NCI-H2029 (cell line): ENCODE results near the gene SCG5.

Experiments used
- DNase-seq: peaks from one replicate; lab custom pipeline; 2025; lab: John Stamatoyannopoulos, UW

The SCG5 gene

DNA sequence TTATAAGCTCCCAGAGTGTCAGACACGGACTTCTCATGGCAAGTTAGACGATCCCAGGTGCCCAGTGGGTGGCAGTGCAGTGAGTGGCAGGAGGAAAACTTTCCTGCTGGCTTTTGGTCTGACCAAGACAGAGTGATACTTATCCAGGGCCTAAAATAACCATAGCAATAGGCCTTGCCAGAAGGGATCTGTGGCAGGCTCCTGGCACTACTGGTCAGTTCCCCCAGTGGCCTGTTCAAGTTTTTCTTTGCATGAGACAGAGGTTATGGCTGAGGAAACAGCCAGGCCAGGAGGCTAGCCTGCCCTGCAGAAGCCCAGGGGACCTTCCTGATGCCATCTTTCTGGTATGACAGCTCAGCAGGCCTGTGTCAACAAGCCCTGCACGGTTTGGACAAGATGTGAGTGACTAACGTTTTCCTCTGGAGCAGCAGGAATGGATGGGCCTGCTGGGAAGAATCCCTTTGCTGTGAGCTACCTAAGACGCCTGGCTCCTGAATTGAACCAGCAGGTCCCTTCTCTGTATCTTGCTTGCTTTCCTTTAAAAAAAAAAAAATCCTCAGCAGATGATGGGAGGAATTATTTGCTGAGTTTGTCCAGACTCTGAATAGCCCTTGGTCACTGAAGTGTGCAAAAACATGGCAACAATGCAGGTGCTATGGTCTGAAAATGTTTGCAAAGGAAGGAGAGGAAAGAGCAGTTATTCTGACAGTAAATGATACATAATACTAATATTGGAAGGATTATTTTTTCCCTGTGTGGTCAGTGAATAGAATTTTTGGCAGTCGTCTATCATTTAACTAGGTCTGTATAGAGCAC lies 18.0 kb downstream of the SCG5 start:
- DNase-seq, result no peak

DNA sequence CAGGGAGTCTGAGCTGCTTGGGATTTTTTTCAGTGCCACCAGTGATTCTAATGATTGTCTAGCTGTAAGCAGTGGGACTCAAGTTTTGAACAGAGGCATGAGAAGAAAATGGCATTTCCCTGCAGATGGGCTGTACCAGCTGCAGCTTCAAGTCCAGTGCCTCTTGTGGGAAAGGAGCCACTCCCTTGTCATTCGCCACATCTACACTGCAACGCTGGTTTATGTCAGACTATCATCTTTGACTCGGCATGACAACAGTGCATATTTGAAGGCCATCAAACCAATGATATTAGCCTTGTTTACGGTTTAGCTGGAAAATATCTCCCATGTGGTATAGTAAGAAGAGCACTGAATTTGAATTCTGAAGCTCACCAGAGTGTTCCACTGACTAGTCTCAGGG lies 22.2 kb downstream of the SCG5 start:
- DNase-seq, result no peak

DNA sequence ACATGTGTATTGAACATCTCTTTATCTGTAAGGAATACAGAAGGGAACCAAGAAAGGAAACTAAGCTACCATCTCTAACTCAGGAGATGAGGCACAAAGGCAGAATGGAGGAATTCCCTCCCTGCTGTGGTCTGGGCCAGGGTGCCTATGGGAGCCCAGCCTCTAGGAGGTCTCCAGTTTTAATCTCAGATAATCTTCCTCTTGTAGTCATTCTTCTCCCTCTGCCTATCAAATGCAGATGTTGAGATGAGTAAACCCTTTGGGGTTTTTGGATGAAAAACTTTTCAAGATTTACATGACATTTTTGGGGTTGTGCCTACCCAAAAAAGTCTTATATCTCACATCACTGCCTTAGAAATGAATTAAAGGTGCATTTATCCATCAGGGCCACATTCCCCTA lies 23.3 kb downstream of the SCG5 start:
- DNase-seq, result no peak

DNA sequence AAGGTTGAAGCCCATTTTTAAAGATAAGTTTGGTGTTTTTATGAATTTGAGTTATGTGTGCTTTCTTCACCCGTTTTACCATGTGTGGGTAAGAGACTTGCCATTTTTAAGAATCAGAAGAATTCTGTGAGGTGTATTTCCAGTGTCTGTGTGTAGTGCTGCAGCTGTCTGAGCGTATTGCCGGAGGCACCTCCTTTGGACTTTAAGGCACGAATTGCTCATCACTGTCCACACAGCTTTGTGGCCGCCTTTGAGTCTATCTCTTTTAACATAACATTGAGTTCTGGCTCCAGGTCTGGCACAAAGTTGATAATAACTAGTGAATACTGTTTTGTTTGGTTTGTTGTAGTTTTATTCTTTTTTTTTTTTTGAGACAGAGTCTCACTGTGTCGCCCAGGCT lies 25.8 kb downstream of the SCG5 start:
- DNase-seq, result no peak

DNA sequence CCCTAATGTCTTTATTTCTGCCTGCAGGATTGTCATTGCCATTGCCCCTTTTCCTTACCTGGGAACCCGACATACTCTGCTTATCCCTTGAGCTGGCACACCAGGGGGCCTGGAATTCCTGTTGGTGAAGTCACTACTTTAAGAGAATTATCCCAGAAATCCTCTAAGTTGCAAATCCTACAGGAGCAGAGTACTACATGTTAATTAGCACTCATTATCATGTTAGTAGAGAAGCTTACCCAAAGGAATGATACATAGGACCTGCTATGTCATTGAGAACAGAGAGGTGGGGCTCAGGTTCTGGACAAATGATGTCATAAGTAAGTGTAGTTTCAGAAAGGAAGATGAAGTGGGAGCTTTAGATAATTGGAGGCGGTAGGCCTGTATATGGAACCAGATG lies 27.4 kb downstream of the SCG5 start:
- DNase-seq, result no peak

DNA sequence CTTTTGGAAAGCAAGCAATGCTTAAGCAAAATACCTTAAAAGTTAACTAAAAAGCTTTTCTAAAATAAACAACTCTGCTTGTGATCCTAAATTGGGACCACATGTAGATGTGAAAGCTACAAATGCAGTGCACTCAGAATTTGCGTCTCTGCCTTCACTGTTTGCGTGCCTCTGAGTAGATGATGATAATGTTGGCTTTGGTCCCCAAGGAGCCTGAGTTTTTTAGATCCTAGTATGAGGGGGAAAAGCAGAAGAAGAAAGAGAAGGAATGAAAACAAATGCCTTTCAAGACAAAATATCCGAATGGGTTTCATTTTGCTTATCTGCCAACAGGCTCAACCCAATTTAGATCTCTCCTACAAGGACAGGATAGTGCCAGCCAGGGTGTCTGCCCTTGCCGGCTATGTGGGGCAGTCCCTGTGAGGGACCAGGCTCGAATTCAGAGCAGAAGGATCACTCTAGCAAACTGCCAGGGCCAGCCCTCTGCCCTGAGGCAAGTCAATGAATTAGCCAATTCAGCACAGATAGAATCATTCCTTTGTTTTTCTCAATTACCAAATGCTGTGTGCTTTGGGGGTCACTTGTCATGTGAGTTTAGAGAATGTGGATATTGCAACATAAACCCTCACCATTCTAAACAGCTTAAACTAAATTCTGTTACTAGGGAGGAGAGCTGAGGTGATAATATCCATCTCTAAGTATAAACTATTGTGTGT lies 28.5 kb downstream of the SCG5 start:
- no peak for DNase-seq

DNA sequence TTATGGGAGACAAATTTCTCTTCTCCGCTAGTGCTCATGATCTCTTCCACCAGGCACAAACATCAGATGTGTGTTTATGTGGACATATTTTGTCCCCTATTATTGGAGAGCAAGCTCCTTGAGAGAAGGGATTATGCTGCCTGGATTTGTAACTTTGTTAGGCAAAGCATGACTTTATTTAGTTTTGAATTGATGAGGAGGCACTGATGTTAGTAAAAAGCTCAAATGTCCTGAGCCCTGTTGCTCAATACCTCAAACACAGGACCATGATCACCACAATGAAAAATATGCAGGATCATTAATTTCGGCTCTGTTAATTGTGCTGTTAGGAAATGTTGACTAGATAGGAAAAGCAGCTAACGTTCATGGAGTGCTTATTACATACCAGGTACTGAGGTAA lies 29.1 kb downstream of the SCG5 start:
- DNase-seq, result no peak

DNA sequence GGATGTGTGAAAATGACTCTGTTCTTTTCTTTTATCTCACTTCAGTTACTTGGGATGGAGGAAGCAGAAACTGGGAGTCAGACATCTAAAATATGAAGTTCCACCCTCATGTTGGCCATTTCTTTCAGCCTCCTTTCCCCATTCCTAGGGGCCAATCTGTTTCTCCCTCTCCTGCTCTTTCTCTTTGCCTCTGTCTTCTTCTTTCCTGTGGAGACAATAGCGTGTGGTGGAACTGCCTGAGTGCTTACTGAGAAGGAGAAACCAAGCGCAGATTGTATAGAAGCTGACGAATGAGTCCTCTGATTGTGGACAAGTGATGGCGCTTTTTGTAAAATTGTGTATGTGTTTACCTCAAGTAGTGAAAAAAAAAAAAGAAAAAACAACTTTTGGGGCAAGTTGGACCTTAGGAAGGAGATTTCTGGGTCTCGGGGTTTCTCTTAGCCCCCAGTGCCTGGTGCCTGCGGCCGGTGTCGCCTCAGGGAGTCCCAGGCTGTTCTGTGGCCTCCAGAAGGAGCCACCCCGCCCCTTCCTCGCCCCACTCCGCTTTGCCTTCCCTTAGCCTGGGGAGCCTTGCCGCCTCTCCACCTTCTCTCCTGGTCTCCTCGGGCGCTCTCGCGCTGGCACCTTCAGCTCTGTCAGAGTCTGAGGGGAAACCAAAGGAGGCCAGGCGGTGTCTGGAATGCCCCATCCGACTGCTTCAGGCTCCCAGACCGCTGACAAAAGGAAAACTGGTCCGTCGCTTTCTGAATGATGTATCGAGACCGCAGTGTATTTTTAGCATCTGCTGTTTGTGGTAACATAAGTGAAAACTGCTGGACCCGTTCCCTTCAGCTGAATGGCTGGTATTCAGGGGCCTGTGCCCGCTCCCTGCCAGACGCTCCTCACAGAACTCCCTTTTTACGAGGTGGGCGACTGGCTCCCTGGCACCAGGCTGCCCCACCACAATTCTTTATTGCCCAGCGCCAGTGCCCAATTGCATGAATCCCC lies 30.1 kb downstream of the SCG5 start:
- DNase-seq, result no peak

DNA sequence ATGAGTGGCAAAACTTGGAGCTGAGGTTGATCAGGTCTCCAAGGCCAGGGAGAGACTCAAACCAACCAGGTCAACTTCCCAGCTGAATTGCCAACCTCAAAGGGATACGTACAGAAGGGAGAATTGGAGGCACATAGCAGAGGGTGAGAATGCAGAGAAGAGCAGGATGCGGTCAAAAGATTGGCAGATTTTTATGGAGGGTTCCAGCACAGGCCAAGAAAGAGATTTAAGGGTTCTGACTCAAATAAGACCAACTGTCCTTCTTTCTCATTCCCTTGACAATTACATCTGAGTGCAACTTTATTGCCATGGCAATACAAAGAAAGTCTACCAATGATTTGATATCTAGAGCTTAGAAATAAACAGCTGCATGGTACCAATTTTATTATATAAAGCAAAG lies 33.2 kb downstream of the SCG5 start:
- no peak for DNase-seq

DNA sequence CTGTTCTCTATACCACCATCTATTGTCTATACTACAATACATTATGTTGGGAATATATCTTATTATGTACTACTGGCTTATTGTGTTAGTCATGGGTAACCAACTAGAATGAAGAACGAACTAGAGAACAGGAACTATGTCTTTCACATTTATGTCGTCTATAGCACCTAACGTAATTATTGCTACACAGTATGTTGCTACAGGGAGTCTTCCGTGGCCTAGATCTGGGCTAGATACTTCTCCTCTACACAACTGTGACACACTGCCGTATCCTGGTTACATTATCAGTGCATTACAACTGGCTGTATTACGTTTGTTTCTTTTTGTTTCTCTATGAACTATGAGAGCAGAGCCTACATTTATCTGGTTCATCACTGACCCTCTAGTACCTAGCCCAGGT lies 34.0 kb downstream of the SCG5 start:
- DNase-seq, result no peak

DNA sequence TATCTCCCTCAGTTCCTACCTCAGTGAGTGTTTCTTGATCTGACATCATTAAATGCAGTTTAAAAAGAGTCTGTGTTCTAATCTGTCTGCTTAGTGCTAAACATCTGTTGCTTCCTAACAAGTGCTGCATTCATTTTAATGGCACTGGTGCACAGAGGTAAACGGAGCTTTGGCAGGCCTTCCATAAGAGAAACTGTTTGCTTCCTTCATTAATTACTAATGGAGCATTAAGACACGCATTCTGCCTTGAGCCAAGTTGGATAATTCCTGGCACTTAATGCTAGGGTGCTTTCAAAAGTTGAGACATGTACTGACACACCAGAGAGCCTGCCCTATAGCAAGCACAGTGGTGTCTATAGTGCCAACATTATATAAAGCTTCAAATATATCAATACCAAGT lies 34.7 kb downstream of the SCG5 start:
- DNase-seq, result no peak

DNA sequence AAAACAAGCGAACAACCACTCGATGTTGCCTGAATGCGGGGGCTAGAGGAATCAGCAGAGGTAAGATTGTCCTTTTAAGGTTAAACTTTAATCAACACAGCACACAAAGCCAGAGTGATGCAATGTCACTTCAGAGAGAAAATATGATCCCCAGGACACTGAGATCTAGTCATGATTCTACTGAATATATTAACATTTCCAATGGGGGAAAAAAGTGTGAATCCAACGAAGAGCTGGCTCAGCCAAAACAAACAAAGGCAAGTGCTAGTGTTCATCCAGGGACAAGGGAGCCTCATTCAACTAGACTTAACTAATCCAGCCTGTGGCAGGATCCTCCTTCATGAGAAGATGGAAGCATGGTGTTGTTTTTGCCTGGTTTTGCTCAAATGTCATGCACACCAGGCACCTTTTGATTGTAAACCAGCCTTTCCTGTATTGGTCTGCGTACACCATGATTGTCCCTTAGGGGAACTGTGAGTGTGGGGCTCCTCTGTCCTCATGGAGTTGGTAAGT lies 35.8 kb downstream of the SCG5 start:
- peak; percentile 76 for DNase-seq

DNA sequence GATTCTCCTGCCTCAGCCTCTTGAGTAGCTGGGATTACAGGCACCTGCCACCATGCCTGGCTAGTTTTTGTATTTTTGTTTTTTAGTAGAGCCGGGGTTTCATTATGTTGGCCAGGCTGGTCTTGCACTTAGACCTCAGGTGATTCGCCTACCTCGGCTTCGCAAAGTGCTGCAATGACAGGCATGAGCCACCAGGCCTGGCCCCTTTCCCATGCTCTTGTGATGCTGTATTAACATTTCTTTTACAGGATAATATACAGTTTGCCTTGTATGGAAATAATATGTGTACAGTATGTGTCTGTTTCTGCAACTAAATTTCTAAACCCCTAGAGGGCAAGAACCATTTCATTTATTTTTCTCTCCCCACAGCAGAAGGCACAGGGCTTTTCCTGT lies 37.8 kb downstream of the SCG5 start:
- no peak for DNase-seq

DNA sequence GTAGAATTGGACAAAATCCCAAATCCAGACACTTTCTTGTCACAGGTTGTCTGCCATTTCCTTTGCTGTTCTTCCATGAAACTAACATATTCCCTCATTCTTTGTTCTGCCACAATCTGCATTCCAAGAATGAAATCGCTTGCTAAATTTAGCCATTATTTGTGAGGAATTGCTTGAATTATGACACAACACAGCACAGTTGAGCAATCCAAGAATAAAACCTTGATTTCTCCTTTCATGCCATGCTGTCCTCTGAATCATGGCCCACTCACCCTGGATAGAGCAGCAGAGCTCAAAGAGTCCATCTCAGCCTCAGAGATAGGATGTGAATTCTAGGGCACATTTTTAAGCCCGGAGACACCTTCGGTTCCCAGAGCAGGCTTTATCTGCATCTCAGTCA lies 41.1 kb downstream of the SCG5 start:
- DNase-seq, result no peak

DNA sequence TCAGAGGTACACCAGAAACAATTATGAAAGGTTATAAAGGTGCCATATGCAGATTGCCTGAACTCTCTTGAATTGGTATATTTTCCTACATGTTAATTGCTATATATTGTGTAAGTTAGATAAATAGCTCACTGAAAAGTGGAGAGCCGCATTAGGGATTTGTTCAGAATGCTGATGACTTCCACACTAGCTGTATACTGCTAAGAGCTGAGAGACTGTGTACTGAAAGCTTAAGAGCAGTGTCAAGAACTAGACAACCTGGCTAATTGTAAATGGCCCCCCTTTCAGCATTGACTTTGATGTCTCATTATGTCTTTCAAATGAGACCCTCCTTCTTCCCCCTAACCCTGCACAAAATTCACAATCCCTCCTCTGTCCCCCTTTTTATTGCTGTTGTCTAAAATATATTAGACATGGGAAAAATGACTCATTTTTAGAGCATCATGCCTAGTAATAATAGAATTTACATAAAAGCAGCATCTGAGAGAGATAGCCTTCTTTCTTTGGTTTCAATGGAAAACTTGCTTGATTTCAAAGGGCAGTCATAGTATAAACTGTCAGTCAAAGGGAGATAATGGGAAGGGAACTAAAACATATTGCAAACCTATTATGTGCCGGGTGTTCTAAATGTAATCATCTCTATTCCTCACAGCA lies 41.6 kb downstream of the SCG5 start:
- no peak for DNase-seq

DNA sequence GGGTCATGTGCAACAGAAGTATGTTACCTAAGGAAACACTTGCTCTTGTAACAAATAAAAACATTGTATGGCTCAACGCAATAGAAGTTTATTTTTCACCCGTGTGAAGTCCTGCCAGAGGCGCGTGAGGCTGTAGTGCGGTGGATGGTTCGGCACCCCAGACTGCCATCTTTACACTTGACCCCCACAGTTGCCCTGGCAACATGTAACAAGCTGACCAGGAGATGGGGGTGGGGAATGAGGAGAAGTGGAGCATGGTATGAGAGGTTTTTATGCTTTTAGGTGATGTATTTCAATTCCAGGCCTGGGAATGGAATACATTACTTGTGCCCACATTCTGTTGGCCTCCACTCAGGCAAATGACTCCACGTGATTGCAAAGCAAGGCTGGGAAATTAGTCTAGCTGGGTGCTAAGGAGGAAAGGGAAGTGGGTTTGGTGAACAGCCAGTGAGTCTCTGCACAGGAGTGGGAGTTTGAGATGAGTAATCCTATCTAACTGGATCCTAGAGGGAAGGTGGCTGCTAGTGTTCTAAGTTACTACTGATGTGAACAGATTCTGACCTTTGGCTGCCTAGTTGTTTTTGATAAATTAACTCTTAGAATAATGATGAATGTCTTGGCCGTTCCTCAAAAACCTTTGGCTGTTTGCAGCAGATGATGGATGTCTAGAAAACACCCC lies 42.5 kb downstream of the SCG5 start:
- DNase-seq, result no peak

DNA sequence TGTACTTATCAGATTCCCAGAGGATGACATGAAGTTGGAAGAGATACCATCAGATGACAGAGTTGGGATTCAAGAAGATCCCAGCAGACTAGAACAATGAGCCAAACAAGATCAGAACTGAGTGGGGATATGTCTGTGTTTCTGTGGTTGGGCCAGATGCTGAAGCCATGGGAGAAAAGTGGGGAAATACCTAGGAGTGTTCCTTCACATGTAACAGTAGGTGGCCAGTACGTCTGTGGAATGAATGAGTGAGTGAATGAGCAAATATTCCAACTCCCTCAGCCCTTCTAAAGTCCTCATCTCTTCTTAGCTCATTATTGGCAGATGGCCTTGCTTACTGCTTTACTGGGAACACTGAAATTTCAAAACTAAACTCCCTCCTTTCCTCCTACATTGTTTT lies 44.1 kb downstream of the SCG5 start:
- DNase-seq, result no peak

DNA sequence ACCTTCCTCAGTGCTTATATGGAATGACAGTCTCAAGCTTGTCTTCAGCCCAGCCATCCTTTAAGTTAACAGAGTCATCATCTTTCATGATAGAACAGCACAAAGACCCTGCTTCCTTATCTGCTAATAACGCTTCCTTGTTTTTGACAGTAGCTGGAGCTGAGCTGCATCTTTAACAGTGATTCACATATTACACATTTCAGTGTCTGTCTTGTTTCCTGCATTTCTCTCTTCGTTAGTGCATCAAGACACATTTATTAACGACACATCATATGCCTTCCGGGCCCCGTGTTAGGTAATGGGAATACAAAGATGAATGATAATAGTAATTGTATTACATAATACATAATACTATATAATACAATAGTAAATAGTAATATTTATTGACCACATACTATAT lies 46.0 kb downstream of the SCG5 start:
- DNase-seq, result no peak

DNA sequence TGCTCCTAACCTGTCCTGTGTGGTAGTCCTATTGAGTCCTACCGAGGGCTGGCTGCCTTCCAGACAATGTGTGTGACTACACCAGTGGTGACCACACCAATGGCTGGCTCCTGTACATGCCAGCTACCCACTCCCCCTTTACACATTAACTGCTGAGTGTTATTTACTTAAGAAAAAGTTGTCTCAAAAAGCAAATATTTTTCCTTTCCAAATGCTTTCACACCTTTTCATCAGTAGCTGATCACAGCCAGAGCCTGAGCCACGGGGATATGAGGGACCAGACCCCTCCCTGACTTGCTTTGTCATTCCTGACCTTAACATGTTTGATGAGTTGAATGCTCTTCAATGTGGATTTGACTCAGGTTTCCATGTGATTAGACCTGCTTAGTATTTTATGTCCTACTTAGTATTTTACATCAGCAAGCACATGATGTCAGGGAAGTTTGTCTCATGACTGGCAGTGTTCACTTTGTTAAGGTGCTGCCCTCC lies 46.7 kb downstream of the SCG5 start:
- peak; percentile 80 for DNase-seq

DNA sequence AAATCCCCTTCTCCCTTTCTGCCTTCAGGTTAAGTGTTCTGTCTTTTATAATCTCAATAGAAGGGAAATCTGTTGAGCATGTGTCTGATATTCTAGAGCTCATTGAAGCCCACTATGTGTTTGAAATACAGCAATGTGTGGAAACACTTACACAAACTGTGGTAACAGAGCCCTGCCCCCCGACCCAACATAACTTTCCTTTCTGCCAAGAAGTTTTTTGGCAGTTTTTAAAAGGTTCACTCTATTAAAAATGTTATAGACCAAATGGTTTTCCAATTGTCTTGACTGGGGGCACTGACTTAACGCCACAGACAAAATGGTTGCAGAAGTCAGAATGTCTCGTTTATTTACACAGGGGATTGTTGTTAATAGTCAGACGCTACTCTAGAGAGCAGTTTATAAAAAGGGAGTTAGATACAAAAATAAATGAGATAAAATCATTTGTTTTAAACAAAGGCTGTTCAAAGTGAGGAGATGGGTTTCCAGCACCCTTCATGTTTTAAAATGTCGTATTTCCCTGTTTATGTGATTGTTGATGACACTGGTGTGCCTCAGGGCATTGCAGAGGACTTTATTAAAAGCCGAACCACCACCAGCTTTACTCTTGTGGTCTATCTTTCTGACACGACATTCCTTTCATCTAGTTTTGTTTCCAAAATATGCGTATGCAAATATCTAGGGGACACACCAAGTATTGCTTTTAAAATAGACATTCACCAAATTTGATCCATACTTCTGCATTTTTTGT lies 49.6 kb downstream of the SCG5 start:
- no peak for DNase-seq
